Stimulated activated naive CD8-positive, alpha-beta T cell treated with anti-CD3 and anti-CD28 coated beads, Interleukin-15, Interleukin-2, amounts not matched to agents 100 ng/mL and 50 ng/mL, for 24 hours (primary cell): ENCODE measurements around the gene RNF19B.

Experiments used
- H3K27ac Mint-ChIP-seq: one replicate; pipeline ENCODE4 v1.8.0; 2021; ENCODE audit warnings: mild to moderate bottlenecking, mixed read lengths
- H3K27me3 Mint-ChIP-seq: one replicate; pipeline ENCODE4 v1.8.0; 2021; ENCODE audit warnings: mixed read lengths
- H3K36me3 Mint-ChIP-seq: one replicate; pipeline ENCODE4 v1.8.0; 2021; ENCODE audit warnings: low read depth, mixed read lengths
- H3K4me1 Mint-ChIP-seq: one replicate; pipeline ENCODE4 v1.8.0; 2021; ENCODE audit warnings: low read depth, mixed read lengths
- H3K4me3 Mint-ChIP-seq: one replicate; pipeline ENCODE4 v1.8.0; 2021; ENCODE audit warnings: mild to moderate bottlenecking, mixed read lengths
- H3K9me3 Mint-ChIP-seq: one replicate; pipeline ENCODE4 v1.8.0; 2021; ENCODE audit warnings: mixed read lengths

RNF19B gene

DNA sequence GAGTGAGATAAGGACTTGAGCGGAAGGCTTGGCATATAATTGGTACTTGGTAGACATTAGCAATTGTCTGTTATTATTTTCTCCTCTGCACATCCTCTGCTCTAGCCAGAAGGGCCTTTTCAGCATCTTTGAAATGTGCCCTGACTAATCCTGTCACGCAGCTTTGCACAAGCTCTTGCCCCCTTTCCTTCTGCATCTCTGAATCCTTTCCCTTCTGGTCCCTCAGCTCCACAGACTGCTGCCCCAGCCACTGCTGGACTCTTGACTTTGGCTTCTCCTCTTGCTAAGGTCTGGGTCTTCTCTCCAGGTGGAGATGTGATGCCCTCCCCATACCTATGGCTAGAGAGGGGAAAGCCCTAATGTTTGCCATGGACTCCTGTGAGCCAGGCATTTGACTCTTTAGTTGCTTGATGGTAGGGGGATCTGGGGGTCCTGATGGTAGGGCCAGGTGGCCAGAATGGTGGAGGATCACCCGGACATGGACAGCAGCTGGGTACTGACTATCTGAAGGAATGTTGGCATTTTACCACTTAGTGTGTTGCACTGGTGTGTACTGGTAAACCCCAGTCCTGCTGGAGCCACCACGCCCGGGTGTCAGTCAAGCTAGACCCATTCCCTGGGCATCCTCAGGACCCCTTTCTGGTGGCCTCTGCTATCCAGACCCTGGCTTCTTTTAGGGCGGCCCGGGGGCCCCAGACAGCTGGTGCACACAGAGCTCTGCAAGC is 73.9 kb downstream of the RNF19B start:
- no peak overlapping the region for H3K27ac Mint-ChIP-seq
- H3K9me3 Mint-ChIP-seq = no peaks in the 10 kb centered on the region
- H3K27me3 Mint-ChIP-seq = peaks cover 53% of the 10 kb centered on the region
- no peaks in the 10 kb centered on the region for H3K36me3 Mint-ChIP-seq
- no peak overlapping the region for H3K4me3 Mint-ChIP-seq
- peaks cover 5% of the 10 kb centered on the region for H3K4me1 Mint-ChIP-seq

DNA sequence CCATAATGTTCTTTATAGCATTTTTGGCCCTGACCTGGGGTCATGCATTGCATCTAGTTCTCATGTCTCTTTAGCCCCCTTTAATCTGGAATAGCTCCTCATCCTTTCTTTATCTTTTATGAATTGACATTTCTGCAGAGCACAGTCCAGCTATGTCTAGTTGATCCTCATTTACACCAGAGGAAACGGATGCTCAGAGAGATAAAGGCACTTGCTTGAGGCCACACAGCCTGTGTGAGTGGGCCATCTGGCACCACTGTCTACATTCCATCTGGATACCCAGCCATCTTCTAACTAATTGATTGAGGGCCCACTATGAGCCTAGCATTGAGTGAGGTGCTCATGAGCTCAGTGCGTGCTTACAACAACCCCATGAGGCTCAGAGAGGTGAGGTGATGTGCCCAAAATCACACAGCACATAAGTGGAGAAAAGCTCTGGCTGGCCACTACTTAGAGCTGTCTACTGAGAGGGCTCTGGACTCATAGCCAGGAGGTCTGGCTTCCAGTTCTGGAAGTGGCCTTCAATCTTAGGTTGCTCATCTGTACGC is 74.8 kb downstream of the RNF19B start:
- Mint-ChIP-seq H3K27ac (no peak overlapping the region), H3K4me1 (peaks cover 5% of the 10 kb centered on the region), H3K36me3 (no peaks in the 10 kb centered on the region), H3K27me3 (peaks cover 62% of the 10 kb centered on the region), H3K9me3 (no peaks in the 10 kb centered on the region), H3K4me3 (no peak overlapping the region)

DNA sequence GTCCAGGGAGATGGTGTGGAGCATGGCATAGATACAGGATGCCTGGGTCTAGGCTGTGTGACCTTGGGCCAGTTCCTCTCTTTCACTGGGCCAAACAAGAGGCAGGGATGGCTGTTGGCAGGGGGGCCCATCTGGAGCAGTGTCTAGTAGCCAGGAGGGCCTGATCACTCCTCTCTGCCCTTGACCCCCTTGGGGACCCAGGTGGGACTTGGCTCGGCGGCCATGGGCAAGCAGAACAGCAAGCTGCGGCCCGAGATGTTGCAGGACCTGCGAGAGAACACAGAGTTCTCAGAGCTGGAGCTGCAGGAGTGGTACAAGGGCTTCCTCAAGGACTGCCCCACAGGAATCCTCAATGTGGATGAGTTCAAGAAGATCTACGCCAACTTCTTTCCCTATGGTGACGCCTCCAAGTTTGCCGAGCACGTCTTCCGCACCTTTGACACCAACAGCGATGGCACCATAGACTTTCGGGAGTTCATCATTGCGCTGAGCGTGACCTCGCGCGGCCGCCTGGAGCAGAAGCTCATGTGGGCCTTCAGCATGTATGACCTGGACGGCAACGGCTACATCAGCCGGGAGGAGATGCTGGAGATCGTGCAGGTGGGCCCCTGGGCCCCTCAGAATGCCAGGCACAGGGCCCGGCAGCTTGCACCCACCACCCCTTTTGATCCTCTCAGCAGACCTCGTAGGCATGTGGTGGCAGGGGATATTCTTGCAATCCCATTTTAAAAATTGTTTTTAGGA is 75.8 kb downstream of the RNF19B start:
- Mint-ChIP-seq H3K36me3 (no peaks in the 10 kb centered on the region), H3K27ac (no peak overlapping the region), H3K27me3 (peaks cover 66% of the 10 kb centered on the region), H3K4me1 (peaks cover 5% of the 10 kb centered on the region), H3K9me3 (no peaks in the 10 kb centered on the region), H3K4me3 (no peak overlapping the region)

DNA sequence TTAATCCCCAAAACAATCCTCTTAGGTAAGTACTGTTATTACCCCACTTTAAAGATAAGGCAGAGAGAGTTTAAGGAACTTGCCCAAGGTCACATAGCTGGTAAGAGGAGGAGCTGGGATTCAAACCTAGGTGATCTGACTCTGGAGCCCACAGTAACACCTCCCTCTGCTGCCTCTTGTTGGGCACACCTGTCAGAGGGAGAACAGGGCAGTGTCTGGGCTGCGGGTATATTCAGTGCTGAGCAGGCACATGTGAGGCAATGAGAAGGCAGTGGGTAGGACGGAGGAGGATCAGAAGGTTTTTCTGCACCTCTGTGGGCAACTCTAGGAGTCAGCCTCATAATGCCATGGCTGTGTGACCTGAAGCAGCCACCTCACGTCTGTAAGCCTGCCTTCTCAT is 76.5 kb downstream of the RNF19B start:
- H3K27me3 Mint-ChIP-seq = peaks cover 73% of the 10 kb centered on the region
- no peak overlapping the region for H3K4me3 Mint-ChIP-seq
- H3K4me1 Mint-ChIP-seq = peaks cover 5% of the 10 kb centered on the region
- H3K27ac Mint-ChIP-seq = no peak overlapping the region
- H3K36me3 Mint-ChIP-seq = no peaks in the 10 kb centered on the region
- no peaks in the 10 kb centered on the region for H3K9me3 Mint-ChIP-seq

DNA sequence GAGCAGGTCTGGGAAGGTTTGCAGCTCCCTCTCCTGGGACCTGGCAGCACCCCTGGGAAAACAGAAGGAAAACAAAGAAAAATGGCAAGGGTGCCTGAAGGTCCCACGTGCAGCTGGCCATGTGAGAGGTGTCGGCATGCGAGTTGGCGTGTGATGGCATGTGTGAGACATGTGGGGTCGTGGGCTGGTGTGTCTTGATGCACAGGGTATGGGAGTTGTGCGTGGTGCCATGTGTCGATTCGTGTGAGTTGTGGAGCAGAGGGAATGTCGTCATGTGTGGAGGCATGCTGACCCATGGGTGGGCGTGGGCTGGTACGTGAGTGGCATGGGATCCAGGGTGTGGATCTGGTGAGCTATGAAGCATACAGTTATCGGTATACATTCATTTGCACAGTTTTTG is 77.0 kb downstream of the RNF19B start:
- Mint-ChIP-seq H3K9me3 (no peaks in the 10 kb centered on the region), H3K4me3 (no peak overlapping the region), H3K36me3 (no peaks in the 10 kb centered on the region), H3K4me1 (peaks cover 5% of the 10 kb centered on the region), H3K27me3 (peaks cover 71% of the 10 kb centered on the region), H3K27ac (no peak overlapping the region)

DNA sequence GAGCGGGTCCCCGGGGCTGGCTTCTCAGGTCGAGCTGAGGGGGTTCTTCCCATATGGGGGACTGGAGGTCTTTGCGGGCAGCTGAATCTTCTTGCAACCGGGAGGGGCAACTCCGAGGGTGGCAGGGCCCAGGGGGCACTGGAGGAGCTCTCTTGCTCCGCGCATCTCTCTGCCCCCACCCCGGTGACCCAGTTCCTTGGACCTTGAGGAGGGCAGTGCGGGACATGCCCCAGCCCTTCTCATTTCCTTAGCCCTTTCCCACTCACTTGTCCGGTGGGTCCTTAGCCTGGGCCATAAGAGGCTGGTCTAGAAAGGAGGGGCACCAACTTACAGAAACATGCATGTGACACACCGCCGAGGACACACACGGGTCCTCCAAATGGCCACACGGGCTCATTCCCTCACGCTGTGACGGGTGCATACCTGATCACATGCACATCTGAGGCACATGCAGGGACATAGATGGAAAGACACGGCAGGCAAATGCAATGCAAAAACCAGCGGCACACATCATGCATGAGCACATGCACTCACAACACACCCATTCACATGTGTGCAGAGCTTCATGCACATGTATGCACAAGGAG is 77.7 kb downstream of the RNF19B start:
- Mint-ChIP-seq H3K27me3 (peaks cover 64% of the 10 kb centered on the region), H3K27ac (no peak overlapping the region), H3K4me3 (no peak overlapping the region), H3K9me3 (no peaks in the 10 kb centered on the region), H3K4me1 (no peaks in the 10 kb centered on the region), H3K36me3 (no peaks in the 10 kb centered on the region)
